Measurements from ENCODE around the gene SELL. TPM values are rescaled to one million over a fixed set of nuclear protein-coding genes. Genes with fewer than 3 reads are reported as not detected.
A peak's percentile ranks its signal among the peaks of the same experiment; 100 is the strongest.
"Not testable (repeated sequence)": the region's sequence is repeated elsewhere in the genome, so short reads cannot be mapped to it uniquely, and the experiment has no call there.

SELL gene
- total RNA-seq, 1 experiment from 2014 or later: not detected

- no peak overlapping the region for H3K4me3 ChIP-seq (ENCODE audit: insufficient read depth, low read depth, low read length)
- no peak for DNase-seq
- H3K36me3 ChIP-seq (replicated peaks; ENCODE audit: control insufficient read depth, insufficient read depth, low read length): no peaks in the 10 kb centered on the region
- peaks cover 17% of the 10 kb centered on the region for H3K27me3 ChIP-seq (ENCODE audit: control insufficient read depth, insufficient read depth, low read length)
Measured at GRCh38 chr1:169694304-169695075, 16.9 kb downstream of the SELL start.

GRCh38 chr1:169692756-169693460 is 18.5 kb downstream of the SELL start:
- Histone ChIP-seq H3K27me3 (ENCODE audit: control insufficient read depth, insufficient read depth, low read length) (peaks cover 27% of the 10 kb centered on the region), H3K4me3 (ENCODE audit: insufficient read depth, low read depth, low read length) (no peak overlapping the region), H3K36me3 (replicated peaks; ENCODE audit: control insufficient read depth, insufficient read depth, low read length) (no peaks in the 10 kb centered on the region)
- DNase-seq: no peak

- no peak overlapping the region for H3K4me3 ChIP-seq (ENCODE audit: insufficient read depth, low read depth, low read length)
- peaks cover 33% of the 10 kb centered on the region for H3K27me3 ChIP-seq (ENCODE audit: control insufficient read depth, insufficient read depth, low read length)
- DNase-seq: no peak
- no peaks in the 10 kb centered on the region for H3K36me3 ChIP-seq (replicated peaks; ENCODE audit: control insufficient read depth, insufficient read depth, low read length)
Measured at GRCh38 chr1:169690489-169690888, 20.9 kb downstream of the SELL start.

GRCh38 chr1:169689395-169689794 is 22.0 kb downstream of the SELL start:
- no peaks in the 10 kb centered on the region for H3K36me3 ChIP-seq (replicated peaks; ENCODE audit: control insufficient read depth, insufficient read depth, low read length)
- DNase-seq: no peak
- no peak overlapping the region for H3K4me3 ChIP-seq (ENCODE audit: insufficient read depth, low read depth, low read length)
- peaks cover 33% of the 10 kb centered on the region for H3K27me3 ChIP-seq (ENCODE audit: control insufficient read depth, insufficient read depth, low read length)

- peaks cover 38% of the 10 kb centered on the region for H3K27me3 ChIP-seq (ENCODE audit: control insufficient read depth, insufficient read depth, low read length)
- not testable (repeated sequence) for DNase-seq; H3K36me3 ChIP-seq (replicated peaks; ENCODE audit: control insufficient read depth, insufficient read depth, low read length); H3K4me3 ChIP-seq (ENCODE audit: insufficient read depth, low read depth, low read length)
Measured at GRCh38 chr1:169688377-169688776, 23.0 kb downstream of the SELL start.

GRCh38 chr1:169683661-169684060 is 27.8 kb downstream of the SELL start:
- H3K27me3 ChIP-seq (ENCODE audit: control insufficient read depth, insufficient read depth, low read length): peaks cover 50% of the 10 kb centered on the region
- no peaks in the 10 kb centered on the region for H3K36me3 ChIP-seq (replicated peaks; ENCODE audit: control insufficient read depth, insufficient read depth, low read length)
- DNase-seq: no peak
- no peak overlapping the region for H3K4me3 ChIP-seq (ENCODE audit: insufficient read depth, low read depth, low read length)

- H3K27me3 ChIP-seq (ENCODE audit: control insufficient read depth, insufficient read depth, low read length): peaks cover 48% of the 10 kb centered on the region
- not testable (repeated sequence) for H3K36me3 ChIP-seq (replicated peaks; ENCODE audit: control insufficient read depth, insufficient read depth, low read length); H3K4me3 ChIP-seq (ENCODE audit: insufficient read depth, low read depth, low read length); DNase-seq
Measured at GRCh38 chr1:169683168-169683567, 28.3 kb downstream of the SELL start.

GRCh38 chr1:169682071-169682470 is 29.3 kb downstream of the SELL start:
- peaks cover 44% of the 10 kb centered on the region for H3K27me3 ChIP-seq (ENCODE audit: control insufficient read depth, insufficient read depth, low read length)
- H3K4me3 ChIP-seq (ENCODE audit: insufficient read depth, low read depth, low read length): no peak overlapping the region
- H3K36me3 ChIP-seq (replicated peaks; ENCODE audit: control insufficient read depth, insufficient read depth, low read length): no peaks in the 10 kb centered on the region
- peak; percentile 54 for DNase-seq

- Histone ChIP-seq H3K27me3 (ENCODE audit: control insufficient read depth, insufficient read depth, low read length) (peaks cover 44% of the 10 kb centered on the region), H3K4me3 (ENCODE audit: insufficient read depth, low read depth, low read length) (no peak overlapping the region), H3K36me3 (replicated peaks; ENCODE audit: control insufficient read depth, insufficient read depth, low read length) (no peaks in the 10 kb centered on the region)
- DNase-seq: no peak
Measured at GRCh38 chr1:169681140-169681539, 30.3 kb downstream of the SELL start.

- no peak for DNase-seq
- H3K4me3 ChIP-seq (ENCODE audit: insufficient read depth, low read depth, low read length): no peak overlapping the region
- peaks cover 41% of the 10 kb centered on the region for H3K27me3 ChIP-seq (ENCODE audit: control insufficient read depth, insufficient read depth, low read length)
- H3K36me3 ChIP-seq (replicated peaks; ENCODE audit: control insufficient read depth, insufficient read depth, low read length): no peaks in the 10 kb centered on the region
Measured at GRCh38 chr1:169680377-169681019, 30.9 kb downstream of the SELL start.

GRCh38 chr1:169679692-169680091 is 31.7 kb downstream of the SELL start:
- DNase-seq: no peak
- H3K36me3 ChIP-seq (replicated peaks; ENCODE audit: control insufficient read depth, insufficient read depth, low read length): no peaks in the 10 kb centered on the region
- peaks cover 41% of the 10 kb centered on the region for H3K27me3 ChIP-seq (ENCODE audit: control insufficient read depth, insufficient read depth, low read length)
- no peak overlapping the region for H3K4me3 ChIP-seq (ENCODE audit: insufficient read depth, low read depth, low read length)

- peaks cover 24% of the 10 kb centered on the region for H3K27me3 ChIP-seq (ENCODE audit: control insufficient read depth, insufficient read depth, low read length)
- no peak for DNase-seq
- no peak overlapping the region for H3K4me3 ChIP-seq (ENCODE audit: insufficient read depth, low read depth, low read length)
- no peaks in the 10 kb centered on the region for H3K36me3 ChIP-seq (replicated peaks; ENCODE audit: control insufficient read depth, insufficient read depth, low read length)
Measured at GRCh38 chr1:169676001-169676400, 35.4 kb downstream of the SELL start.

GRCh38 chr1:169670836-169671235 is 40.6 kb downstream of the SELL start:
- no peaks in the 10 kb centered on the region for H3K36me3 ChIP-seq (replicated peaks; ENCODE audit: control insufficient read depth, insufficient read depth, low read length)
- no peak for DNase-seq
- 0 out of 2 replicates have a peak, but pooled peaks cover 2% of the 10 kb centered on the region for H3K27me3 ChIP-seq (ENCODE audit: control insufficient read depth, insufficient read depth, low read length)
- no peak overlapping the region for H3K4me3 ChIP-seq (ENCODE audit: insufficient read depth, low read depth, low read length)

GRCh38 chr1:169670244-169670643 is 41.2 kb downstream of the SELL start:
- not testable (repeated sequence) for H3K36me3 ChIP-seq (replicated peaks; ENCODE audit: control insufficient read depth, insufficient read depth, low read length); DNase-seq; H3K4me3 ChIP-seq (ENCODE audit: insufficient read depth, low read depth, low read length); H3K27me3 ChIP-seq (ENCODE audit: control insufficient read depth, insufficient read depth, low read length)
